Loucy (cell line): ENCODE results near the gene GOLGA6L2.
"Not testable (repeated sequence)": the region's sequence is repeated elsewhere in the genome, so short reads cannot be mapped to it uniquely, and the experiment has no call there.

Experiments used
- H2AFZ ChIP-seq: fragments of 200-600 bp; sonication (generic); 2 replicates; pipeline ENCODE4 v1.6.0; 2016; ENCODE audit warnings: antibody characterized with exemption, mild to moderate bottlenecking, low read length, moderate library complexity
- H3F3A ChIP-seq: fragments of 200-600 bp; 2 replicates; pipeline ENCODE4 v1.6.0; 2016; ENCODE audit warnings: antibody characterized with exemption, low read depth, mild to moderate bottlenecking
- H3K27me3 ChIP-seq: fragments of 200-600 bp; sonication (generic); 2 replicates; pipeline ENCODE4 v1.6.1; 2014; ENCODE audit warnings: low read length, mild to moderate bottlenecking; ENCODE audit not compliant: insufficient read depth, poor library complexity, severe bottlenecking
- H3K36me3 ChIP-seq: fragments of 200-600 bp; sonication (generic); 2 replicates; pipeline ENCODE4 v1.6.1; 2016; ENCODE audit warnings: low read length; ENCODE audit not compliant: insufficient read depth
- H3K4me1 ChIP-seq: fragments of 200-600 bp; sonication (generic); 2 replicates; pipeline ENCODE4 v1.5.1; 2014; ENCODE audit warnings: low read length, mild to moderate bottlenecking; ENCODE audit not compliant: insufficient read depth, poor library complexity, severe bottlenecking
- H3K4me2 ChIP-seq: fragments of 200-600 bp; sonication (generic); 2 replicates; pipeline ENCODE4 v1.6.0; 2014; ENCODE audit warnings: antibody characterized with exemption, low read length, low read depth, mild to moderate bottlenecking; ENCODE audit not compliant: poor library complexity, severe bottlenecking
- H3K4me3 ChIP-seq: fragments of 200-600 bp; sonication (generic); 2 replicates; pipeline ENCODE4 v1.5.1; 2014; ENCODE audit warnings: low read length, mild to moderate bottlenecking, mixed read lengths; ENCODE audit not compliant: poor library complexity, severe bottlenecking
- H3K79me2 ChIP-seq: fragments of 200-600 bp; sonication (generic); 2 replicates; pipeline ENCODE4 v1.6.1; 2014; ENCODE audit warnings: low read length; ENCODE audit not compliant: insufficient read depth
- H3K9ac ChIP-seq: fragments of 200-600 bp; sonication (generic); 2 replicates; pipeline ENCODE4 v1.6.0; 2014; ENCODE audit warnings: mild to moderate bottlenecking, low read depth, low read length, moderate library complexity; ENCODE audit not compliant: poor library complexity, severe bottlenecking
- H3K9me2 ChIP-seq: fragments of 200-600 bp; sonication (generic); replicated peaks from 2 replicates; pipeline ENCODE4 v1.6.1; 2016; ENCODE audit warnings: low read depth, low read length, mixed read lengths
- H3K9me3 ChIP-seq: fragments of 200-600 bp; sonication (generic); 2 replicates; pipeline ENCODE4 v1.6.1; 2014; ENCODE audit warnings: mild to moderate bottlenecking, antibody characterized with exemption, low read length, low read depth; ENCODE audit not compliant: insufficient read depth
- H4K20me1 ChIP-seq: fragments of 200-600 bp; sonication (generic); 2 replicates; pipeline ENCODE4 v1.6.0; 2014; ENCODE audit warnings: antibody characterized with exemption, low read length, mild to moderate bottlenecking; ENCODE audit not compliant: insufficient read depth, poor library complexity, severe bottlenecking
- EZH2phosphoT487 ChIP-seq: fragments of 200-600 bp; IDR thresholded peaks from 2 replicates; pipeline ENCODE4 v1.6.1; 2018; ENCODE audit warnings: antibody characterized with exemption, mild to moderate bottlenecking, moderate library complexity, borderline replicate concordance
- TF ChIP-seq, protein P1 (sequence below): fragments of 200-600 bp; sonication (generic); conservative IDR thresholded peaks from 2 replicates; pipeline ENCODE4 v1.5.1; 2014; ENCODE audit warnings: mild to moderate bottlenecking, antibody characterized with exemption, low read length

Gene GOLGA6L2

DNA sequence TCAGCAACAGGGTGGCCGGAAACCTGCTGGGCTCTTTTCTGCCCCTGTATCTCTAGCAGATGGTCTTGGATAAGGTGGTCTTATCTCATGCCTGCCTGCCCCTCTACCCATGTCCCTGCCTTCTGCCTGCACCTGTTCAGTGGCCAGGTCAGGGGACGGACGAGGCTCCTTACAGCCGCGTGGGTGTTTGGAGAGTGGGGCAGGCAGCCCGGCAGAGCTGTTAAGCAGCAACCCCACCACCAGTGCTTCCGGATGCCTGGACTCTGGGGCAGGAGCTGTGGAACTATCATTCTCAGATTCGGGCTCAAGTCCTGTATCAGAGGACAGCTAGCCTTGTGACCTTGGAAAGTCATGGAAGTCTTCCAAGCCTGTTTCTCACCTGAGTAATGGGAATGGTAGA is 21.7 kb downstream of the GOLGA6L2 start:
- not testable (repeated sequence) for H3F3A ChIP-seq, H3K4me2 ChIP-seq

GRCh38 chr15:23424111-23424904 is 22.7 kb downstream of the GOLGA6L2 start:
- no peaks in the 10 kb centered on the region for H4K20me1 ChIP-seq
- H3K4me2 ChIP-seq = no peak overlapping the region
- H3K36me3 ChIP-seq = no peaks in the 10 kb centered on the region
- no peak overlapping the region for H2AFZ ChIP-seq
- TF ChIP-seq, protein P1, sequence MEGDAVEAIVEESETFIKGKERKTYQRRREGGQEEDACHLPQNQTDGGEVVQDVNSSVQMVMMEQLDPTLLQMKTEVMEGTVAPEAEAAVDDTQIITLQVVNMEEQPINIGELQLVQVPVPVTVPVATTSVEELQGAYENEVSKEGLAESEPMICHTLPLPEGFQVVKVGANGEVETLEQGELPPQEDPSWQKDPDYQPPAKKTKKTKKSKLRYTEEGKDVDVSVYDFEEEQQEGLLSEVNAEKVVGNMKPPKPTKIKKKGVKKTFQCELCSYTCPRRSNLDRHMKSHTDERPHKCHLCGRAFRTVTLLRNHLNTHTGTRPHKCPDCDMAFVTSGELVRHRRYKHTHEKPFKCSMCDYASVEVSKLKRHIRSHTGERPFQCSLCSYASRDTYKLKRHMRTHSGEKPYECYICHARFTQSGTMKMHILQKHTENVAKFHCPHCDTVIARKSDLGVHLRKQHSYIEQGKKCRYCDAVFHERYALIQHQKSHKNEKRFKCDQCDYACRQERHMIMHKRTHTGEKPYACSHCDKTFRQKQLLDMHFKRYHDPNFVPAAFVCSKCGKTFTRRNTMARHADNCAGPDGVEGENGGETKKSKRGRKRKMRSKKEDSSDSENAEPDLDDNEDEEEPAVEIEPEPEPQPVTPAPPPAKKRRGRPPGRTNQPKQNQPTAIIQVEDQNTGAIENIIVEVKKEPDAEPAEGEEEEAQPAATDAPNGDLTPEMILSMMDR = no peak
- no peak for TF ChIP-seq EZH2phosphoT487
- H3K79me2 ChIP-seq = no peaks in the 10 kb centered on the region
- no peaks in the 10 kb centered on the region for H3K4me1 ChIP-seq
- H3K9ac ChIP-seq = no peak overlapping the region
- no peaks in the 10 kb centered on the region for H3K27me3 ChIP-seq
- no peaks in the 10 kb centered on the region for H3K9me3 ChIP-seq
- H3K9me2 ChIP-seq = no peaks in the 10 kb centered on the region
- no peak overlapping the region for H3K4me3 ChIP-seq
- no peaks in the 10 kb centered on the region for H3F3A ChIP-seq

More for the DNA sequence above, 21.7 kb downstream of the GOLGA6L2 start:
- not testable (repeated sequence) for H3K27me3 ChIP-seq, H3K36me3 ChIP-seq, H3K79me2 ChIP-seq, H4K20me1 ChIP-seq, H2AFZ ChIP-seq, H3K9me2 ChIP-seq, H3K9me3 ChIP-seq, H3K9ac ChIP-seq, H3K4me3 ChIP-seq, H3K4me1 ChIP-seq

- Histone ChIP-seq H3K4me3 (no peak overlapping the region), H3F3A (no peaks in the 10 kb centered on the region), H4K20me1 (no peaks in the 10 kb centered on the region), H3K79me2 (no peaks in the 10 kb centered on the region), H3K4me1 (no peaks in the 10 kb centered on the region), H3K27me3 (no peaks in the 10 kb centered on the region), H3K9ac (no peak overlapping the region), H3K4me2 (no peak overlapping the region), H3K36me3 (no peaks in the 10 kb centered on the region), H2AFZ (no peak overlapping the region), H3K9me3 (no peaks in the 10 kb centered on the region), H3K9me2 (no peaks in the 10 kb centered on the region)
- TF ChIP-seq EZH2phosphoT487 = no peak
- TF ChIP-seq, protein P1 = no peak
Measured at GRCh38 chr15:23422946-23423708, 23.9 kb downstream of the GOLGA6L2 start.
